ENCODE data around the gene GRK5.

GRCh38 chr10:119442758-119443060 is 235.3 kb downstream of the GRK5 start:
- TF ChIP-seq POLR2A (IDR thresholded peaks at IDR 0.05): no peak
- no peak for TF ChIP-seq EP300 (IDR thresholded peaks at IDR 0.05; ENCODE audit: low read depth)
- TF ChIP-seq, protein P1, sequence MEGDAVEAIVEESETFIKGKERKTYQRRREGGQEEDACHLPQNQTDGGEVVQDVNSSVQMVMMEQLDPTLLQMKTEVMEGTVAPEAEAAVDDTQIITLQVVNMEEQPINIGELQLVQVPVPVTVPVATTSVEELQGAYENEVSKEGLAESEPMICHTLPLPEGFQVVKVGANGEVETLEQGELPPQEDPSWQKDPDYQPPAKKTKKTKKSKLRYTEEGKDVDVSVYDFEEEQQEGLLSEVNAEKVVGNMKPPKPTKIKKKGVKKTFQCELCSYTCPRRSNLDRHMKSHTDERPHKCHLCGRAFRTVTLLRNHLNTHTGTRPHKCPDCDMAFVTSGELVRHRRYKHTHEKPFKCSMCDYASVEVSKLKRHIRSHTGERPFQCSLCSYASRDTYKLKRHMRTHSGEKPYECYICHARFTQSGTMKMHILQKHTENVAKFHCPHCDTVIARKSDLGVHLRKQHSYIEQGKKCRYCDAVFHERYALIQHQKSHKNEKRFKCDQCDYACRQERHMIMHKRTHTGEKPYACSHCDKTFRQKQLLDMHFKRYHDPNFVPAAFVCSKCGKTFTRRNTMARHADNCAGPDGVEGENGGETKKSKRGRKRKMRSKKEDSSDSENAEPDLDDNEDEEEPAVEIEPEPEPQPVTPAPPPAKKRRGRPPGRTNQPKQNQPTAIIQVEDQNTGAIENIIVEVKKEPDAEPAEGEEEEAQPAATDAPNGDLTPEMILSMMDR (IDR thresholded peaks at IDR 0.05): no peak
